ENCODE measurements around the gene ELK4.
A peak's percentile ranks its signal among the peaks of the same experiment; 100 is the strongest.

ELK4 gene

GRCh38 chr1:205658943-205659581 is 27.3 kb upstream of the ELK4 start:
- H3K4me3 ChIP-seq (ENCODE audit: low read depth, low read length): no peak overlapping the region
- DNase-seq (ENCODE audit: low read depth): peak; percentile 23
- peak; percentile 86 for TF ChIP-seq CTCF (IDR thresholded peaks at IDR 0.05; ENCODE audit: low read depth, low read length, missing control alignments)
- in situ Hi-C loops (cut with HindIII; ENCODE audit: low sequenced_read_pairs): no loop called here

- no peak overlapping the region for H3K4me3 ChIP-seq (ENCODE audit: low read depth, low read length)
- in situ Hi-C loops (cut with HindIII; ENCODE audit: low sequenced_read_pairs): no loop called here
- peak; percentile 12 for DNase-seq (ENCODE audit: low read depth)
- TF ChIP-seq CTCF (IDR thresholded peaks at IDR 0.05; ENCODE audit: low read depth, low read length, missing control alignments): no peak
Measured at GRCh38 chr1:205656236-205656635, 24.4 kb upstream of the ELK4 start.

GRCh38 chr1:205652984-205653383 is 21.2 kb upstream of the ELK4 start:
- TF ChIP-seq CTCF (IDR thresholded peaks at IDR 0.05; ENCODE audit: low read depth, low read length, missing control alignments): no peak
- no peak for DNase-seq (ENCODE audit: low read depth)
- H3K4me3 ChIP-seq (ENCODE audit: low read depth, low read length): no peak overlapping the region
- in situ Hi-C loops (cut with HindIII; ENCODE audit: low sequenced_read_pairs): loop anchor here (5.0 kb wide), 1 partner anchor 66 kb away; no protein-coding TSS in a partner anchor

- no peak overlapping the region for H3K4me3 ChIP-seq (ENCODE audit: low read depth, low read length)
- in situ Hi-C loops (cut with HindIII; ENCODE audit: low sequenced_read_pairs): loop anchor here (5.0 kb wide), 1 partner anchor 63 kb away; no protein-coding TSS in a partner anchor
- DNase-seq (ENCODE audit: low read depth): no peak
- no peak for TF ChIP-seq CTCF (IDR thresholded peaks at IDR 0.05; ENCODE audit: low read depth, low read length, missing control alignments)
Measured at GRCh38 chr1:205650241-205650640, 18.4 kb upstream of the ELK4 start.

GRCh38 chr1:205645519-205645918 is 13.7 kb upstream of the ELK4 start:
- H3K4me3 ChIP-seq (ENCODE audit: low read depth, low read length): no peak overlapping the region
- TF ChIP-seq CTCF (IDR thresholded peaks at IDR 0.05; ENCODE audit: low read depth, low read length, missing control alignments): no peak
- in situ Hi-C loops (cut with HindIII; ENCODE audit: low sequenced_read_pairs): no loop called here
- no peak for DNase-seq (ENCODE audit: low read depth)

GRCh38 chr1:205642679-205643307 is 11.0 kb upstream of the ELK4 start:
- no peak for TF ChIP-seq CTCF (IDR thresholded peaks at IDR 0.05; ENCODE audit: low read depth, low read length, missing control alignments)
- in situ Hi-C loops (cut with HindIII; ENCODE audit: low sequenced_read_pairs): no loop called here
- no peak for DNase-seq (ENCODE audit: low read depth)

More at GRCh38 chr1:205642679-205643307, 11.0 kb upstream of the ELK4 start:
- H3K4me3 ChIP-seq (ENCODE audit: low read depth, low read length): no peak overlapping the region
